ENCODE results near the gene CST9. TPM values are rescaled to one million over a fixed set of nuclear protein-coding genes. Genes with fewer than 3 reads are reported as not detected.

Gene CST9
- total and polyA plus RNA-seq, 2 of the 13 experiments (the other 11 are each of a cell fraction or from before 2014, with no cell fraction given), result 0.07 TPM; not detected in 1

- no peak for TF ChIP-seq GZF1 (CRISPR knock-in tag; IDR thresholded peaks at IDR 0.05)
- TF ChIP-seq RCOR2 (CRISPR knock-in tag; IDR thresholded peaks at IDR 0.05), result no peak
- TF ChIP-seq ZBTB42 (CRISPR knock-in tag; IDR thresholded peaks at IDR 0.05), result no peak
- TF ChIP-seq ZBTB44 (CRISPR knock-in tag; IDR thresholded peaks at IDR 0.05), result no peak
- peak; percentile 77 for TF ChIP-seq PITX1 (CRISPR knock-in tag; IDR thresholded peaks at IDR 0.05)
- TF ChIP-seq RERE (CRISPR knock-in tag; IDR thresholded peaks at IDR 0.05; ENCODE audit: low read depth), result no peak
- TF ChIP-seq ZNF598 (CRISPR knock-in tag; IDR thresholded peaks at IDR 0.05; ENCODE audit: borderline replicate concordance), result no peak; the same call in 1 of the 2 replicates
- peak; percentile 40 to 55; a peak in 3 of 4 replicates for TF ChIP-seq POLR2A (IDR thresholded peaks at IDR 0.05; ENCODE audit: insufficient read depth in 1 of 2, low read depth in 2 of 2, low read length in 2 of 2)
- no peak for TF ChIP-seq ZNF207 (IDR thresholded peaks at IDR 0.05; ENCODE audit: borderline replicate concordance)
- no peak for TF ChIP-seq HNF1A (IDR thresholded peaks at IDR 0.05; ENCODE audit: low read depth)
- TF ChIP-seq HNF1A (CRISPR knock-in tag; IDR thresholded peaks at IDR 0.05; ENCODE audit: borderline replicate concordance), result peak; percentile 69; the same call in 1 of the 2 replicates
- peak; percentile 72 for TF ChIP-seq SAP130 (CRISPR knock-in tag; IDR thresholded peaks at IDR 0.05; ENCODE audit: low read depth)
- no peak for TF ChIP-seq ZGPAT (CRISPR knock-in tag; IDR thresholded peaks at IDR 0.05)
- no peak for TF ChIP-seq PLSCR1 (CRISPR knock-in tag; IDR thresholded peaks at IDR 0.05; ENCODE audit: borderline replicate concordance)
- 0 out of 2 replicates have a peak, but pooled peaks have one; percentile 19 for TF ChIP-seq SP5 (CRISPR knock-in tag; IDR thresholded peaks at IDR 0.05; ENCODE audit: borderline replicate concordance, low read depth)
These were observed 18.8 kb downstream of the CST9 start (continued) for GRCh38 chr20:23586735-23587525.

All from HepG2 (cell line).